Measurements from ENCODE around the gene TNIP1. TPM values are rescaled to one million over a fixed set of nuclear protein-coding genes. Genes with fewer than 3 reads are reported as not detected.

TNIP1 gene
- total RNA-seq, 3 donors from 2014 or later (not counting 1 experiment from before 2014, with no cell fraction given): 140 to 180 (median 153) TPM

DNA sequence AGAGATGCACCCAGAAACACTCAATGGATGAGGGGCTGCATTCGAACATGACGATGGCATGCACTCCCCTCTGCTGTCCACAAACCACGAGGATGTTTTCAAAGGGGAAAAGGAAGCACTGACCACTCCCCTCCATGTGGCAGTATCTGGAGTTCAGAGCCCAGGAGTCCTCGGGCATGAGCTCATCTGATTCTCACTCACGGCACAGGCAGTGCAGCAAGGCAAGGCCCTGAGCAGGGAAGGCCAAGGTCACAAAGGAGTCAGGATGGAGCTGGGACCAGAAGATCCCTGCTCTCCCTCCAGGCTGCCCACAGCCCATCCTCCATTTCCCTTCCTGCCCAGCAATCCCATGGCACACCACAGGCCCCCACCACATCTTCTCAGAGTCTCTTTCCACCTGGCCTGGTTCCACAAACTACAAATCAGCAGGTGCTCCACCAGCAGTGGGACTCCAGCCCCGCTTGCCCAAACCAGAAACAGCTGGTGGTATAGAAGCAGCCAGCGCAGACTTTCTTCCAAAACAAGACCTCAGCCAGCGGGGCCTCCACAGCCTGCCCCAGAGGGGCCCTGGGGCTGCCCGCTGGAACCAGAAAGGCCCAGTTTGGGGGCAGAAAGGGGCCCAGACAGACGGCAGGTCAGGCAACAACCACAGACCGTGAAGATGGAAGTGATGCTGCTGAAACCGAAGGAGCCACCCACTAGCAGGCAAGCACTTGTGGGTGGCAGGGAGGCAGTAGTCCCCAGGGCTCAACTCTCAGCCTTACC lies 12.2 kb downstream of the TNIP1 start:
- TF ChIP-seq, protein P1, sequence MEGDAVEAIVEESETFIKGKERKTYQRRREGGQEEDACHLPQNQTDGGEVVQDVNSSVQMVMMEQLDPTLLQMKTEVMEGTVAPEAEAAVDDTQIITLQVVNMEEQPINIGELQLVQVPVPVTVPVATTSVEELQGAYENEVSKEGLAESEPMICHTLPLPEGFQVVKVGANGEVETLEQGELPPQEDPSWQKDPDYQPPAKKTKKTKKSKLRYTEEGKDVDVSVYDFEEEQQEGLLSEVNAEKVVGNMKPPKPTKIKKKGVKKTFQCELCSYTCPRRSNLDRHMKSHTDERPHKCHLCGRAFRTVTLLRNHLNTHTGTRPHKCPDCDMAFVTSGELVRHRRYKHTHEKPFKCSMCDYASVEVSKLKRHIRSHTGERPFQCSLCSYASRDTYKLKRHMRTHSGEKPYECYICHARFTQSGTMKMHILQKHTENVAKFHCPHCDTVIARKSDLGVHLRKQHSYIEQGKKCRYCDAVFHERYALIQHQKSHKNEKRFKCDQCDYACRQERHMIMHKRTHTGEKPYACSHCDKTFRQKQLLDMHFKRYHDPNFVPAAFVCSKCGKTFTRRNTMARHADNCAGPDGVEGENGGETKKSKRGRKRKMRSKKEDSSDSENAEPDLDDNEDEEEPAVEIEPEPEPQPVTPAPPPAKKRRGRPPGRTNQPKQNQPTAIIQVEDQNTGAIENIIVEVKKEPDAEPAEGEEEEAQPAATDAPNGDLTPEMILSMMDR (IDR thresholded peaks at IDR 0.05): no peak
- peak in 1 of 2 donors; percentile 41 for DNase-seq
- intact Hi-C loops (cut with micrococcal nuclease): no loop called here
- Histone ChIP-seq H3K9me3 (ENCODE audit: control insufficient read depth, insufficient read depth, low read length) (no peaks in the 10 kb centered on the region), H3K4me1 (ENCODE audit: control insufficient read depth, insufficient read depth, low read length) (peaks cover 49% of the 10 kb centered on the region), H3K36me3 (ENCODE audit: control insufficient read depth, insufficient read depth, low read length) (peaks cover 19% of the 10 kb centered on the region), H3K27ac (ENCODE audit: low read length) (peak overlapping the region; percentile 34), H3K4me3 (ENCODE audit: low read length) (no peak overlapping the region), H3K27me3 (ENCODE audit: control insufficient read depth, insufficient read depth, low read length) (no peaks in the 10 kb centered on the region)
- no peaks in the 10 kb centered on the region for H3K9me3 Mint-ChIP-seq
- peaks cover 61 to 81% of the 10 kb centered on the region in 2 donors for H3K4me1 Mint-ChIP-seq
- peak overlapping the region; percentile 71 to 83 for H3K27ac Mint-ChIP-seq
- no peaks in the 10 kb centered on the region for H3K36me3 Mint-ChIP-seq
- ATAC-seq: peak; percentile 71 to 82 (median 73)
- 9% methylated on average over 12 of the region's 12 CpGs for WGBS (ENCODE audit: insufficient coverage)
- H3K27me3 Mint-ChIP-seq (ENCODE audit: low read depth in 2 of 2): no peaks in the 10 kb centered on the region
- H3K4me3 Mint-ChIP-seq: peak overlapping the region; percentile 40

DNA sequence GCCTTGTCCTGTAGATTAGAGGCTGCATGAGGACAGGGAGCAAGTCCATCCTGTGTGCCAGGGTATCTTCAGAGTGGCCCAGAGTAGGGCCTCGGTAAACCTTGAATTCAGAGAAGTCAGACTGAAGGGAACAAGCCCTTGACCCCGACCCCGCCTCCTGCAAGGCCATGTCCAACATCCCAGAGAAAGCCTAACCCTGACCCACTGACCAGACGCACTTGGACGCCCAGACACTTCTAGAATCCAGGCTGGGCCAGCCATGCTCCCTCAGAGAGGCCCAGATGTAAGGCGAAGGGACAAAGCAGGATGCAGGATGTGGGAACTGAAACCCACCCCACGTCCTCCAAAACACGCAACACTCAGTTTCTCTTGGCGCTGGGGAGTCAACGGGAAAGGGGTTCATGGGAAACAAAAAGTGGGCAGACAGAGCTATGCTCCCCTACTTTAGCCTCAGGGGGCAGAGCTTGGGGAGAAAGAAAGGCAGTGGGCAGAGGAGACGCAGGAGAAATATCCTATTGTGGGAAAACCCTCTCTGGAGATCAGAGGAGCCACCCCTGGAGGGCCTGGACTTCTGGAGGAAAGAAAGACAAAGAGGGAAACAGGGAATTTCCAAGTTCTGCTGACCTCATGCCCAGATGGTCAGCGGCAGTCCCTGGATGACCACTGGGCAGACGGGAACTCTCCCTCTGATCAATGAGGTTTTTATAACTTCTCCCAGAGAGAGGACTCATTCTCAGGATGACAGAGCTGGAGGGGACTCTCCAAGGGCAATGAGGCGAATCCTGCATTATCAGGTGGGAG lies 13.0 kb downstream of the TNIP1 start:
- peak overlapping the region; percentile 21 for H3K4me3 Mint-ChIP-seq
- DNase-seq (no peak), ATAC-seq (no peak)
- no peak overlapping the region for H3K4me3 ChIP-seq (ENCODE audit: low read length)
- no peak overlapping the region for H3K27ac ChIP-seq (ENCODE audit: low read length)
- intact Hi-C loops (cut with micrococcal nuclease): no loop called here
- peaks cover 61 to 81% of the 10 kb centered on the region in 2 donors for H3K4me1 Mint-ChIP-seq
- H3K27ac Mint-ChIP-seq: peak overlapping the region; percentile 31 to 83
- H3K9me3 ChIP-seq (ENCODE audit: control insufficient read depth, insufficient read depth, low read length): no peaks in the 10 kb centered on the region
- H3K27me3 Mint-ChIP-seq (ENCODE audit: low read depth in 2 of 2): no peaks in the 10 kb centered on the region
- no peaks in the 10 kb centered on the region for H3K9me3 Mint-ChIP-seq
- TF ChIP-seq, protein P1 (IDR thresholded peaks at IDR 0.05): no peak
- H3K36me3 ChIP-seq (ENCODE audit: control insufficient read depth, insufficient read depth, low read length): peaks cover 26% of the 10 kb centered on the region
- H3K27me3 ChIP-seq (ENCODE audit: control insufficient read depth, insufficient read depth, low read length): no peaks in the 10 kb centered on the region
- H3K36me3 Mint-ChIP-seq: no peaks in the 10 kb centered on the region
- peaks cover 49% of the 10 kb centered on the region for H3K4me1 ChIP-seq (ENCODE audit: control insufficient read depth, insufficient read depth, low read length)
- 84% methylated on average over 14 of the region's 14 CpGs for WGBS (ENCODE audit: insufficient coverage)

DNA sequence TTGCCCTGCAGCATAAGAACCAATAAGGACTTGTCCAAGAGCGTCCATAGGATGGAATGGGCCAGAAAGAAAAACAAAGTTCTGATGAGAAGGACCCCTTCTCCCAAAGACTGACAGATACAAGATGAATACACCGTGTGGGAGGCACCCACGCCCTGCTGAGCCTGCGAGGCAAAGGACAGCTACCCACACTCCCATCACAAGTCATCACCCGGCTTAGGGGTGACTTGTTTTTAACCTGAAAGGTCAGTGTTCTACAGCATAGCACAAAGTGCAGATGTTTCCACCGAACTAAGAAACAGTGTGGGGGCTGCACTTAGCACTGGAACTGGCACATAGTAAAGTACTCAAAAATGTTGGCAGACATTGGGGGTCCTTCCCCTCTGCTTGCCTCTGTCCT lies 13.9 kb downstream of the TNIP1 start:
- intact Hi-C loops (cut with micrococcal nuclease): no loop called here
- 54% methylated on average over 6 of the region's 6 CpGs for WGBS (ENCODE audit: insufficient coverage)

More for the DNA sequence above, 13.9 kb downstream of the TNIP1 start:
- no peaks in the 10 kb centered on the region for H3K36me3 Mint-ChIP-seq
- H3K9me3 Mint-ChIP-seq: no peaks in the 10 kb centered on the region
- H3K27me3 Mint-ChIP-seq (ENCODE audit: low read depth in 2 of 2): no peaks in the 10 kb centered on the region
- no peaks in the 10 kb centered on the region for H3K9me3 ChIP-seq (ENCODE audit: control insufficient read depth, insufficient read depth, low read length)
- H3K27me3 ChIP-seq (ENCODE audit: control insufficient read depth, insufficient read depth, low read length): no peaks in the 10 kb centered on the region
- H3K4me1 ChIP-seq (ENCODE audit: control insufficient read depth, insufficient read depth, low read length): peaks cover 46% of the 10 kb centered on the region
- peak overlapping the region; percentile 24 to 31 for H3K27ac Mint-ChIP-seq
- H3K36me3 ChIP-seq (ENCODE audit: control insufficient read depth, insufficient read depth, low read length): peaks cover 35% of the 10 kb centered on the region
- ATAC-seq (no peak), DNase-seq (no peak)
- H3K4me3 ChIP-seq (ENCODE audit: low read length): no peak overlapping the region
- H3K4me3 Mint-ChIP-seq: no peak overlapping the region
- TF ChIP-seq, protein P1 (IDR thresholded peaks at IDR 0.05): no peak
- peaks cover 55 to 73% of the 10 kb centered on the region in 2 donors for H3K4me1 Mint-ChIP-seq
- no peak overlapping the region for H3K27ac ChIP-seq (ENCODE audit: low read length)

Data from natural killer cell (primary cell).